GM19452 (cell line): ENCODE results near the gene NFIX.

Experiments used
- ATAC-seq: cut with Tn5 transposase; IDR thresholded peaks from one replicate; pipeline ENCODE4 v1.9.1; 2021; ENCODE audit not compliant: unreplicated experiment

The NFIX gene

DNA sequence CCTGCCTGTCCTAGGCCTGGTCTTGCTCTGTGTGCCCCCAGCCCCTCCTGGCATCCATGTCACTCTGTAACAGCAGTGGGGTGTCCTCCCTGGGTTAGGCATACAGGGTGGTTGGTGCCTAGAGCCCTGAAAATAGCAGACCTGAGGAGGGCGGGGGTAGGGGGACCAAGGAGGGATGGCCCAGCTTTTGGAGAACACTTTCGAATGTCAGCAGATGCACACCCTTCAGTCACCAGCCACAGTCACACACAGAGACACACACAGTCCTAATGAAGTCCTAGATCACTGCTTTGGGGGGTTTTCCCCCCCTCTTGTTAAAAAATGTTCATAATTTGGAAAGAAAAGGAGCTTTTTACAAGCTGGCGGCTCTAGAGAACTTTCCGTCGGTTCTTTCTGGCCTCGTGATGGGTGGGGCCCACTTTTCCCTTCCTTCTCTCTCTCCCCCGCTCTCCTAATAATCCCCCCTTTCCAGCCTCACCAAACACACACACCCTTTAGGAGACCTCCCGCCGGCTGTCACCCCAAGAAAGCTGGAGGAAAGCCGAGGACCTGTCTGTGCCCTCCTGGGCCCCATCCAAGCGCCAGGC is 59.4 kb downstream of the NFIX start:
- no peak for ATAC-seq

DNA sequence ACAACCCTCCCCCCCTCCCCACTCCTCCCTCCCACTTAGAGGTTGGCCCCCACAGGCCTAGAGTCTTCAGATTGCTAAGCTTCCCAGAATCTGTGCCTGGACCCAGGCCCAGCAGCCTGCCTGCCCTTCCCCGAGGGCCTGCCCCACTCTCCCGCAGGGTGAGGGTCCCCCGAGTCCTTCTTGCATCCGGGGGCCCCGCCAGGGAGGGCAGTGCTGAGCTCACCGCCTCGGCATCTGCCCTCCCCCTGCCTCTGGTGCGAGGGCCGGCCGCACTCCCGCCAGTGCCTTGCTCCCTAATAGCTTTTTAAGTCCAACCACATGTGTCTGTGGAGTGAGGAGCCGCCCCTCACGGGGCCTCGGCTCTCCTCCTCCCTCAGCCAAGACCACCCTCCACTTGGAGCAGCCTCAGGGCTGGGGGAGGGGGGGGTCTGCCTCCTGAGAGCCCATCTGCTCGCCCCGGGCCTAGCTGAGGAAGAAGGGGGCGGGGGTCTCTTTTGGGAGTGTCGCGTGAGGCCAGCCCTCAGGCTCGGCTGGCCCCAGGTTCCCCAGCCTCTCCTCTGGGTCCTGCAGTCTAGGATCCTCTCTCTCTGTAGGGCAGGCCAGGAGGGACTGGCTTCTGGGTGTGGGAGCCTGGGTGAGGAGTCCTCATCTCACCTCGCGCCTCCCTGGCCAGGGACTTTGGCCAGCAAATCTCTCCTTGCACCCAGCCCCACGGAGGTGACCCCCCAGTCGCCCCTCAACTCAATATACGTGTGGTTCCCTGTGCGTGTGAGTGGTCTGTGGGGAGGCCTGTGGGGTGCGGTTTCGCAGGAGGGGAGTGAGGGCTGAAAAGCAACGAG is 60.2 kb downstream of the NFIX start:
- no peak for ATAC-seq

DNA sequence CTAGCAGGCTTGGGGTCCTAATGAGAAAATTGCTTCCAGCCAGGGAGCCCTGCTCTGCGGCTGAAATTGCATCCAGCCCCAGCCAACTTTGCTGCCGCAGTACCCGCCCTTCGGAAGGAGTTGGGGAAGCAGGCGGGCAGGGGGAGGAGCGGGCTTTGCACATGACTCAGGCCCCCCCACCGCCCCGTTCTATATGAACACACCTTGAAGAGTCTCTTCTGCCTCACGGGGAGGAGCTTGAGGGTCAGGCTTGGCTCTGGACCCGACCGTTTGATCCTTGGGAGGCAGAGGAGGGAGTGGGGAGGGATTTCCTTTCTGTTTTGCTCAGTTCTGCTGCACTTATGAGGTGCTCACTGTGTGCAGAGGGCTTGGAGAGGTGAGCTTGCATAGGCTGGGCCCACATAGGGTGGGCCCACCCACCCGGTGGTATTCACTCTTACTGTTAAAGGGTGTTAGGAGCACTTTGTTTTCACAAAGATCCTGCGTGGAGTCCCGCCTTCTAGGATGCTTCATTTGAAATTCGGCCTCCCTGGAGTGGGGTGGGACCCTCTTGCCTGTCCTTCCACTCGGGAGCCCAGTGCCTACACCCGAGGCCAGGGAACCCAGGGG is 60.9 kb downstream of the NFIX start:
- ATAC-seq, result no peak

DNA sequence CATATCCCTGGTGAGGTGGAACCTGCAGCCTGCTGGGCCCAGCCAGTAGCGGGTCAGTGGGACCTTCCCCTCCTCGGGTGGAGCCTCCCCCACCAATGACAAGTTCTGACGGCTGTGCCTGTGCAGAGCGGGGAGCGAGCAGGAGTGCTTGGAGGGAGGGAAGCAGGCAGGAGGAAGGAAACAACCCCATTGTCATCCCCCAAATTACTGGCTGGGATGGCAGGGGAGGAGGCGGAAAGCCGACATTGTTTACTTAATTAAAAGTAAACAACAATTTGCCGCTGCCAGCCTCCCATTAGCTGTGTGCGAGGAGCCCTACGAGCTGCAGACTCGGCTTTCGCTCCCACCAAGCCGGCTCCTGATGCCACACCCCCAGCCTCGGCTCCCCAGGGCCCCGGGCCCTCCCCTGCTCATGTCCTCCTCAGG is 61.9 kb downstream of the NFIX start:
- ATAC-seq, result no peak

DNA sequence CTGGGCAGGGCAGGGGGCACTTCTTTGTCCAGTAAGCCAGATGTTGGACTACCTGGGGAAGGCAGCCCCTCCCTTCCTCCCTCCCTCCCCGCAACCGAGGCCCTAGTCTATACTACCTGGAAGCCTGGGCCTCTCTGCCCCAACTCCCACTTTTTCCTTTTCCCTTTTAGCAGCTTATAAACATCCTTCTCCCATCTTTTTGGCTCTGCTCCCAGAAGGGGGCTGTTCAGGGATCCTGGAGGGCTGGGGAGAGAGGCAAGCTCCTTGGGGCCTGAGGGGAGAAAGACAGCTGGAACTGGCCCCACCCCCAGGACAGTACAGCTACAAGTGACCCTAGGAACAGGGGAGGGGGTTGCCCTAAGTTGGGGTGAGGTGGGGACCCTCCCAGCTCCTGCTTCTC is 62.5 kb downstream of the NFIX start:
- ATAC-seq, result no peak

DNA sequence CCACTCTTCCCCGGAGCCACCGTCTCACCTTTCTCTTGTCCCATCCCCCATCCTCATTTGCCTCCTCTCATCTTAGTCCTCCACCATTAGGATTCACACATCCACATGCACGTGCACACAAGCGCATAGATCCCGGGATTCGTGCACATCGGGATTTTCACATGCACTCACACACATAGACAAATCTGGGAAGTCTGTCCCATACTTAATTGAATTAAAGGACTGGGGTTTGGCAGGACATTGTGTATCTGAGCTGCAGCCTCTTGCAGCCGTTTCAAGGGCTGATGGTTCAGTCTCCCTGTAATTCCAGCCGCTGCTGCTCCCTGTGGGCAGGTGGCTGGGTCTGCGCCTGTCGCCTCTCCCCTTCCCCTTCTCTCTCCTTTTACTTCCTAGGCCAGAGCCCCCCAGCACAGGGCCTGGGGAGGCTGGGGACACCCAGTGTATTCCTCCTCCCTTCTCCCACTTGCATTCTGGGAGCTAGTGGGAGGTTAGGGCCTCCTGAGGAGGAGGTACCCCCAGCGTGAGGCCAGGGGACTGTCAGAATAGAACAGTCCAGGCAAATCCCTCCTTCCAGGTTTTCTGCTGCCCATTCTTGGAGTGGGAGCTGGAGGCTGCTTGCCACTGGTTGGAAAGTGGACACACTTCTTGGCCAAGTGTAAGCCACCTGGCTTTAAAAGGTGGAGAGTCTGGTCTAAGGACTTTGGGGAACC is 63.8 kb downstream of the NFIX start:
- no peak for ATAC-seq

DNA sequence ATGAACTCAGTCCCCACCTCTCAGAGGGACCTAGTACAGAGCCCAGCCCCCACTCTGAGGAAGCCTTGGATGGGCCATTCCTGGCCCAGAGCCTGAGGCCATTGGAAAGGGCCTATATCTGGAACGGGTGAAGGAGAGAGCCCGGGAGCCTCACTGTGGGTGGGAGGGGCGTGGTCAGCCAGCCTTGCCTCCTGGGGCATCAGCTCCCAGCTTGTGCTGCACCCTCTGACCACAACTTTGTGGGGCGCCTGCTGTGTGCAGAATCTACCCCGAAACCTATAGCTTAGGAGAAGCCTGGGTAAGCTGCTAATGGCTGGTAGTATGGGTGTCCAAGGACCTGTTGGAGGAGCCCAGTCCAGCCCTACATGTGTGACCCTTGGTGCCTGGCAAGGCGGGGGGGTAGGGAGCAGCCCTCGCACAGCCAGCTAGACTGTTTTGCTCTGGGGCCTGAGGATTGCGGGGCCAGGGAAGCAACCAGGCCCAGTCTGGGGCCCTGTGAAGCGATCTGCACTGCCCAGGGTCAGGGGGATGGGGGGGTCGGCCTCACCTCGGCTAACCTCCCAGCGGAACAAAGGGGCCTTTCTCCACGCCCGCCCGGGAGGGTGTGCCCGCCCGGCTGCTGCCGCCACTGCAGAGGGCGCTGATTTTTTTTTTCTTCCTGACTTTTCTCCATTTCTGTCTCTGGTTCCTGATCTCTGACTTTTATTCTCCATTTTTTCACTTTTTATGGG is 65.1 kb downstream of the NFIX start:
- no peak for ATAC-seq

DNA sequence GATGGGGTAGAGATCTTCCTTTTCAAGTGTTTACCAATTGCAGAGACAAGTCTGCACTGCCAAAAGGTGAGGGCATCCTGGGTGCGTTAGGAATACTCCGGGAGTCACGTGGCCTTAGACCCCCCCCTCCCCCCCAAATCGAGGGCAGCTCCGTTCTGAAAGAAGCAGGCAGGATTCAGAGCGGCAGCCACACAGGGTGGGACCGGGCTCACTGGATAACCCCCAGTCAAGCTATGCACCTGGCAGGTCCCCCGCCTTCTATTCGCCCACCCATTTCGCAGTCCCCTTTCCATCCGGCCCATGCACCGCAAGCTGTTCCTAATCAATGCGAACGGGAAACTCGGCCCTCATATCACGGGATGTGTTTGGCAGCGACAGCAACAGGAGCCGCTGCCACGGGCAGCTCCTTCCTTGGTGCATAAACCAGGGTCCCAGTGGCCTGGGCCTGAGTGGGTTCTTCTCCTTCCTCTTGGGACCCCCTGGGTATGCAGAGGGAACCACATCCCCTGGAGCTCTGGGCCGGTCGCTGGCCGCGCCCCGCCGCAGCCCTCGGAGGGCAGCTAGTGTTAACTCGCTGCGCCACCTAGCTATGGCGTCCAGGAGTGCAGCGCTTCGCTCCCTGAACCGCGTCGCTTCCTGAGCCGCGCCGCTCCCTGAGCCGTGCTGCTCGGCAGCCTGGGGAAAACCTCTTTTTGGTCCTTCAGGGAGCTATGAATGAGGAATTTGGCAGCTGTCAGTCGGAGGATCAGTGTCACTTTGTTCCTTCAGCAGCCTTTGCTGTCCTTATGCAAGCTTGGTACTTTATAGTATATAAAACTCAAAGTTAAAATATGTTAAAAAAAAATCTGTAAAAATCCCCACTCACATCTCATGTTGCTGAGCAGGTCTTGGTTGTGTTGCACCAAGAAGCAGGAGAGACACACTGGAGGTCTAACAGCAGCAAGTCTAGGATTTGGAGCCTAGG is 66.0 kb downstream of the NFIX start:
- ATAC-seq, result no peak

DNA sequence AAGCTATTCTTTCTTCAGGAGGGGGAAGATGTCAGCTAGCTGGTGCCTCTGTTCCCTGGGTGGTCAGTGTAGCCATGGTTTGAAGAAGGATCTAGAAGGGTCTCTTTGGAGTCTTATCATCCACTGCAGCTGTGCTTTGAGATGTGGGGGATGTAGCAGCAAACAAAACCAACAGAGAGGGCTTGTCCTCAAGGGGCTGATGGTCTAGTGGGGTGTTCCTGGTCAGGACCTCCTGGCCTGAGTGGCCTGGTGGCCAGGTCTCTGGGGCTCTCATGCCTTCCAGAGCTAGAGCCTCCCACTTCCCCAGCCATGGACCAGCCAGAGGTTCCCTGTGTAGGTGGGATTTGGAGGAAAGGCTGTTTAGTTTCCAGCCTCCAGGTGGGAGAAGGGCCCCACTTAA is 67.0 kb downstream of the NFIX start:
- ATAC-seq, result no peak

DNA sequence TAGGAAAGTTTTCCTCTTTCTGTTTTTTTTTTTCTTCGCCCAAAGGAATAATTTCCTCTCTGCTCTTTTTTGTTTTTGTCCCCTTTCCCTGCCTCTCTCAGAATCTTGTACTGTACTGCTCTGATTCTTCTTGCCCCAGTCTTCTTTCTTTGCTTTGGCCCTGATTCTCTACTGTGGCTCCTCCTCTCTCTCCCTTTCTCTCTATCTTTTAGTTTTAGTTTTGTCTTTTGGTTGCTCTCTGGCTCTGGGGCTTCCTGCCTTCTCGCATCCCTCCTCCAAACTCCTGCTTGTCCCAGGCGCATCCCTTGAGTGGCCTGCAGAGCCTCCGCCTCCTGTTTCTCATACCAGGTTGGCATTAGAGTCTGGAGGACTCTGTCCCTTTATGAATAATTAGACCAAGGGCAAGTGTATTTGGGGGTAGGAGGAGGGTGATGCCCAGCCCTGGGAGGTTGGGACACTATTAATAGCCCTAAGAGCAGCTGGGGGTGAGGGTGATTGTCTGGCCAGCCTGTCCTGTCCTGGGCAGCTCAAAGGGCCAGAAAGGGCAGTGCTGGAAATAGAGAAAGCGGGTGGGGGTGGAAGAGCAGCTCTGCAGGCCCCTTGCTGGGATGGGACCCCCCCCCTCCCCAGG is 68.3 kb downstream of the NFIX start:
- no peak for ATAC-seq

DNA sequence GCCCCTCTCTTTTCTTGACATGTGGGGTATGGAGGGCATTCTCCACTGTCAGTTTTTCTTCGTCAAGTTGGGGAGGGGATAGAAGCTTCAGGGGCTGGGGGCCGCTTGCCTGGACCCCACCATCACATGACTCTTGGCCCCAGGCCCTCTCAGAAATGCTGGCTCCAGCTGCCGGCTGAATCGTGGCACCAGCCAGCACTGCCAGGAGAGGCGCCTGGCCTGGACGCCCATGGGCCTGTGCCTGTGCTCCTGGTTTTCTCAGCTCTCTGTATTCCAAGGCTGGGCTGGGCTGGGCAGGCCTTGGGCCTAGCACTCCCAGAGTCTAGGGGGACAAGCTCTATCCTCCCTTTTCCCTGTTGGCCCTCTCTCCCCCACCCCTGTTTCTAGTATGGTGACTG is 68.8 kb downstream of the NFIX start:
- no peak for ATAC-seq

DNA sequence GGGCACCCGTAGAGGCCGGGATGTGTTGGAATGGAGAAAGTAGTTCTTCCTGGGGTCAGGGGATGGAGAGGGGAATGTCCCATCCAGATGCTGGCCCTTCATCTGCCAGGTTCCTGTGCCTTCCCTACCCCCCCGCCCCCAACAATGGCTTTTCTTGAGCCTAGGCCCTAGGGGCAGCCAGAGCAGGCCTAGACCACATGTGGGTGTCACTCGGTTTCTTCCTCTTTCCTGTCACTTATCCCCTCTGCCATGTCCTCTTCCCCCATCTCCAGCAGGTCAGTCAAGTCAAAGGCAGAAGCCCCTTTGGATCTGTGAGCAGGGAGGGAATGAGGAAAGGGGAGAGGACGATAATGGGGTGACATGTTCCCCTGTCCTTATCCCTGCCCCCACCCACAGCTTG is 71.0 kb downstream of the NFIX start:
- no peak for ATAC-seq

DNA sequence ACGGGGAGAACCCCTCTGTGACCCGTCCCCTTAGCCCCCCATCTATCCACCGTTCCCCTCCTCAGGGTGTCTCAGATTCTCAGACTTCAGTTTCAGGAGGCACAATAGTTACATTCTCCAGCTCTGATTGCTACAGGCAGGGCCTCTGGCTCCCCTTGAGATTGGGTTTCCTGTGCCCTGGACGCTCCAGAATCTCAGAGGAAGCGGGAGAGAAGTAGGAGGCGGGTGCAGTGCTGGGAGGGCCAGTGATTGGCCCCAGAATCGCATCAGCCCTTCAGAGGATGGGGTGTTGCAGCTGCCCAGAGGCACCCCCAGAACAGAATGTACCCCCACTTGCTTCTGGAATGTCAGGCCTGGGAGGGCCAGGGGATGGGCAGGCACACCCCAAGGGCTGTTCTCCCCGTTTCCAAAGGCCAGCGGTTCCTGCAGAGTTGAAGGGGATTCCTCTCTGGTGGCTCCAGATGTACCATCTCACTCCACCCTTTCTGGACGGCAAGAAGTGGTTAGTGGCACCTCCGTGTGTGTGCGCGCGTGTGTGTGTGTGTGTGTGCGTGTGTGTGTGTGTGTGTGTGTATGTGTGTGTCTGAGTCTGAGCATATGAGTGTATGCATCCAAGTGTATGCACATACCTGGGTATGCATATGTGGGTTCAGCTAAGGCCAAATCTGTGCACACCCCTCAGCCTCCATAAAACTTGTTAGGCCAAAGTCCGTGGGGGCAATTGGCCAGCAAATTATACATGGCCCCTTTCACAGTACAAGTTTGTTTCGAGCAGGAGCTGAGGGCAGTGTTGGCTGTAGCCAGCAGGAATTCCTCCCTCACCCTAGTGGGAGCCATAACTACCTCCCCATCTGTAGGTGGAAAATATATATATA is 71.9 kb downstream of the NFIX start:
- no peak for ATAC-seq

DNA sequence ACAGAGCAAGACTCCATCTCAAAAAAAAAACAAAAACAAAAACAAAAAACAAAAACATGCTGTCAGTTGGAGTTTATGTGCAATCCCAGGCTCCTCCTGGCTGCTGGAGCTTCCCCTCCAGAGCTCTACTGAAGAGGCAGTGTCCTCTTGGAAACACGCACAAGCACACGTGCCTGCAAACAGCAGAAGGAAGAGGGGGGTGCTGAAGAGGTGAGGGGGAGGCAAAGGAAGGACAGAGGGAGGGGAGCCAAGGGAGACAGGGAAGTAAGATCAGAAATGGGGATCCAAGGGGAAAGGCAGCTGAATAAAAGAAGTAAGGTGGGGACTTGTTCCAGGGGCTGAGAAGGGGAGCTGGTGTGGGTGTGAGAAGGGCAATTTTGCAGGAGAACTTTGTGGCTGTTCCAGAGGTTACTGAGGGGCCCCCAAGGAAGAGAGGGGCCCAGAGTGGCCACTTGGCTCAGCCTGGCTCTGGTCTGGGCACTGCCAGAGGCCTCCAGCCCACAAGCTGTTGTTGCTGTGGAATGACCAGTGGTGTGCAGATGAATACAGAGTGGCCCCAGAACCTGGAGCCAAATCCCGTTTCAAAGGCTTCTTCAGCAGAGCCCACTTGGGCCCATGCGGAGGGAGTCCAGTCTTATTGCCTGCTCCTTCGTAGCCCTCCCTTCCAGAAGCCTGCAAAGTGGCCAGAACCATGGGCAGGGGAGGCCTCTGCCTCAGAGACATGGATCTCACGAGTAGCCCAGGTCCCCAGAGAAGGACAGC is 73.0 kb downstream of the NFIX start:
- no peak for ATAC-seq

DNA sequence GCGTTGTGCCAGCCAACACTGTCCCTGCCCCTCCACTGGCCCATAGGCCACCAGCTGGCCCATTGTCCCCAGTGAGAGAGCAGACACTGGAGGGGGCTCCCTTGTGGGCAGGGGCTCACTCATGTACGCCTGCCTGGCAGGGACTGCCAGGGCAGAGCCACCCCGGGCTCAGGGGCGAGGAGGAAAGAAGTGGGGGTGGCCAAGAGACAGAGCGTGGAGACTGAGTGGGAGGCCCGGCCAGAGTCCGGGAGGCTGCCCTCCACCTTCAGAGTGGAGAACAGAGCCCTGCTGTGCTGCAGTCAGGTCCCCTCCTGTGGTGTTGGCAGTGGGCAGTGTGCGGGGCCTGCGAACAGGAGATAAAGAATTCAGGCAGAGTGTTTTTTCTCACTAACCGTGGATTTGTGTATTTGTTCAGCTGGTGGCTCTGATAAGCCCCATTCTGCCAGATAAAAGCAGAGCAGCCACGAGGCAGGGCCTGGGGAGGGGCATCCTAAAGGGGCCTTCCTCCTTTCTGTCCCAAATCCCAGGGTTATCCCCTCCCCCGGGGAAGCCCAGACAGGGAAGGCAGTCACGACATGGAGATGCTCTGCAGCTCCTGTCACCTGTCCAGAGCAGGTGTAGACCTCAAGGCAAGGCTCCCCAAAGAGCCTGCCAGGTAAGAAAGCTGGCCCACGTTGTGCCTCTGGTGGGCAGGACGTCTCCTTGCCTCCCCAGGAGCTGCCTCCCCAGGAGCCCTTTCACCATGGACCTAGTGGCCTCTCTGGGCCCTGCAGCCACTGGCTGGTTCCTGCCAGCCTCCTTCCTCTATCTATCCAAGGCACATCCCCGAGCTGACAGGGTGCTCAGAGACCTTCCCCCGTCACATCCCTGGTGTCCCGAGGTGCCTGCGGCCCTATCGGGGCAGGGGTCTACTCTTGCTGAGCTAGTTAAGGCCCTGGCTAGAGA is 74.4 kb downstream of the NFIX start:
- ATAC-seq, result no peak

DNA sequence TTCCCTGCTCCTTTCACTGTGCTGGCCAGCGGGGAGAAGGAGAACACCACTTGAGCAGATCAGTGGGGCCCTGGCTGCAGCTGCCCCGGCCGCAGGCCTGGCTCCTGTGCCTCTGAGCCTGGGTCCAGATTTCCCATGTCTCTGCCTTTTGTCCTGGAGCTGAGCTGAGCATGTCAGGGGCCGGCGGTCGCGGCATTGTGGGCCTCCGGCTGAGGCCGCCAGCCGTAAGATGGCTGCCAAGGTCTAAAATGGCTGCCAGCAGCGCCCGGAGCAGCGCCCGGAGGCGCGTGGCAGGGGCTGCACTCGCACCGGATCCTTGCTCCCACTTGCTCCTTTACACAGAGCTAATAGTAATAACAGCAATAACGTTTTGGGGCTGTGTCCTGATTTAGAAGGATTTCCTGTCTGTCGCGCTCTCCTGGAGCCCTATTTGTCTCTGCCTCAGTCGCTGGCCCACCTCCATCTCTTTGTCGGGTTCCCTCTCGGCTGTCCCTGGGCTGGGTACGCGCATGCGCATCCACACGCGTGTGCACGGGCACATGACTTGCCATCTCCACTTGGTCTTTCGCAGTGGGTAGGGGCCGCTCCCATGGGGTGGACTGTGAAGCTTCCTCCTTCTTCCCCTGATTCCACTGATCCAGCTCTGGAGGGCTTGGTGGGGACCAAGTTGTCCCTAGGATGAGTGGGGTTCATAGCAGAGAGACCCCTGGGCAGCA is 75.3 kb downstream of the NFIX start:
- no peak for ATAC-seq
